Endothelial cell of umbilical vein (primary cell): ENCODE data around the gene ITGB1. TPM values are rescaled to one million over a fixed set of nuclear protein-coding genes. Genes with fewer than 3 reads are reported as not detected.

Source experiments
- BruUV-seq: library from RNA; stranded (reverse); fragments of 400-500 nt; replicated peaks from 2 replicates; lab custom pipeline; 2021; lab: Mats Ljungman, UMichigan
- CTCF ChIA-PET: fragments of 300-600, 350-600 bp; sonication (Branson Sonifier 250); formaldehyde crosslinking; loops from one replicate; lab custom pipeline; 2021; ENCODE audit warnings: antibody characterized with exemption, inconsistent platforms; lab: Charles Lee
- POLR2A ChIA-PET: fragments of 300-600, 350-600 bp; sonication (Branson Sonifier 250); formaldehyde crosslinking; loops from one replicate; lab custom pipeline; 2021; ENCODE audit warnings: antibody characterized with exemption, inconsistent platforms; lab: Charles Lee
- DNase-seq: peaks from one replicate; pipeline ENCODE4 v3.0.0-alpha.2; 2011; ENCODE audit warnings: low read depth, low spot score
- FAIRE-seq: peaks from 2 replicates; lab custom pipeline; 2011; peaks lifted over from hg19 to GRCh38; lab: Jason Lieb, UNC
- H2AFZ ChIP-seq: 2 replicates; pipeline ENCODE4 v1.6.0; 2012; ENCODE audit warnings: low read depth, low read length, control low read depth, inconsistent platforms
- H3K27ac ChIP-seq: 2 replicates; pipeline ENCODE4 v1.5.1; 2011; ENCODE audit warnings: low read depth, mild to moderate bottlenecking, control low read depth, low read length, moderate library complexity; ENCODE audit not compliant: insufficient read depth
- H3K27me3 ChIP-seq, 2 experiments: 2 replicates each; pipeline versions ENCODE4 v1.6.0 to v1.6.1; 2011; ENCODE audit warnings: low read length in 2 of 2, mixed read lengths in 1 of 2; ENCODE audit not compliant: control insufficient read depth in 2 of 2, insufficient read depth in 2 of 2
- H3K36me3 ChIP-seq, 2 experiments: 2 replicates in 1 of 2; 3 replicates in 1 of 2; pipeline ENCODE4 v1.5.1; 2011; ENCODE audit warnings: low read length in 2 of 2, mild to moderate bottlenecking in 1 of 2, moderate library complexity in 1 of 2; ENCODE audit not compliant: control insufficient read depth in 2 of 2, insufficient read depth in 2 of 2; ENCODE audit errors: extremely low read depth in 1 of 2
- H3K4me1 ChIP-seq: 3 replicates; pipeline ENCODE4 v1.5.1; 2011; ENCODE audit warnings: mild to moderate bottlenecking, low read length; ENCODE audit not compliant: control insufficient read depth, insufficient read depth; ENCODE audit errors: extremely low read depth
- H3K4me2 ChIP-seq: 2 replicates; pipeline ENCODE4 v1.6.1; 2011; ENCODE audit warnings: low read length, control low read depth, mixed read lengths; ENCODE audit not compliant: insufficient read depth
- H3K4me3 ChIP-seq, 3 experiments: fragments of 200-600 bp in 1 of 3; sonication (generic), shearing (Covaris generic) in 1 of 3; replicated peaks in 1 of 3; 2 replicates each; pipeline ENCODE4 v1.5.1; 2011 to 2016; ENCODE audit warnings: control low read depth in 3 of 3, low read length in 3 of 3, mild to moderate bottlenecking in 2 of 3, inconsistent platforms in 1 of 3, low read depth in 1 of 3, moderate library complexity in 1 of 3; ENCODE audit not compliant: insufficient read depth in 1 of 3
- H3K79me2 ChIP-seq: 2 replicates; pipeline ENCODE4 v1.6.0; 2012; ENCODE audit warnings: low read length, inconsistent platforms; ENCODE audit not compliant: control insufficient read depth, insufficient read depth
- H3K9ac ChIP-seq: replicated peaks from 2 replicates; pipeline ENCODE3; 2011; ENCODE audit warnings: low read length, control low read depth; ENCODE audit not compliant: insufficient read depth; ENCODE audit errors: extremely low read depth
- H3K9me1 ChIP-seq: replicated peaks from 3 replicates; pipeline ENCODE4 v1.6.0; 2011; ENCODE audit warnings: mild to moderate bottlenecking, low read length; ENCODE audit not compliant: control insufficient read depth, insufficient read depth; ENCODE audit errors: extremely low read depth
- H3K9me3 ChIP-seq: replicated peaks from 2 replicates; pipeline ENCODE4 v1.5.1; 2012; ENCODE audit warnings: low read length, inconsistent platforms; ENCODE audit not compliant: control insufficient read depth, insufficient read depth
- H4K20me1 ChIP-seq: replicated peaks from 2 replicates; pipeline ENCODE3; 2011; ENCODE audit warnings: mild to moderate bottlenecking, low read length; ENCODE audit not compliant: control insufficient read depth, insufficient read depth; ENCODE audit errors: extremely low read depth
- EZH2 ChIP-seq: IDR thresholded peaks from 2 replicates; pipeline ENCODE4 v1.6.1; 2012; ENCODE audit warnings: borderline replicate concordance, low read depth, mild to moderate bottlenecking, moderate library complexity, low read length, inconsistent platforms; ENCODE audit not compliant: severe bottlenecking
- FOS ChIP-seq: IDR thresholded peaks from 2 replicates; pipeline ENCODE4 v1.6.1; 2011; ENCODE audit warnings: mild to moderate bottlenecking, low read length, moderate library complexity, borderline replicate concordance; ENCODE audit not compliant: insufficient read depth
- GATA2 ChIP-seq: IDR thresholded peaks from 2 replicates; pipeline ENCODE4 v1.7.0; 2011; ENCODE audit warnings: low read depth, mild to moderate bottlenecking, moderate library complexity, mixed read lengths, low read length; ENCODE audit not compliant: insufficient read length, insufficient read depth
- JUN ChIP-seq: IDR thresholded peaks from 2 replicates; pipeline ENCODE4 v1.6.1; 2011; ENCODE audit warnings: borderline replicate concordance, low read depth; ENCODE audit not compliant: insufficient read length, insufficient read depth
- MAX ChIP-seq: IDR thresholded peaks from 2 replicates; pipeline ENCODE4 v1.6.1; 2011; ENCODE audit not compliant: insufficient read depth, insufficient read length
- MYC ChIP-seq: IDR thresholded peaks from one replicate; pipeline ENCODE4 v1.6.1; 2011; ENCODE audit warnings: mild to moderate bottlenecking, low read depth, low read length
- POLR2A ChIP-seq: IDR thresholded peaks from 2 replicates; pipeline ENCODE4 v1.6.1; 2012; ENCODE audit warnings: low read depth, mild to moderate bottlenecking, control low read depth, low read length
- POLR2AphosphoS5 ChIP-seq: IDR thresholded peaks from 2 replicates; pipeline ENCODE4 v1.6.1; 2012; ENCODE audit warnings: low read depth, mild to moderate bottlenecking, control low read depth, low read length, moderate library complexity; ENCODE audit not compliant: insufficient read depth
- dilution Hi-C: fragments of 300-500 bp; cut with MboI; formaldehyde crosslinking; loops from one replicate; pipeline ENCODE4 v1.15.0; 2019; ENCODE audit warnings: low sequenced_read_pairs; ENCODE audit not compliant: extremely low pct_ligation_motif_present
- intact Hi-C: fragments of 100-400 bp; cut with micrococcal nuclease; formaldehyde crosslinking; loops from one replicate; pipeline ENCODE4 v1.10.0; 2022
- polyA plus RNA-seq, 4 experiments: library from polyadenylated mRNA; depleted of rRNA in 3 of 4; stranded (reverse) in 3 of 4; unstranded in 1 of 4; fragments of >200 nt; gene quantifications; 2 replicates each; pipeline versions ENCODE4 v1.2.1 to v1.2.3, GENCODE V29; 2011 to 2012; ENCODE audit warnings: missing spikeins in 1 of 4
- total RNA-seq: library from RNA; stranded (reverse); gene quantifications from 2 replicates; pipeline ENCODE4 v1.2.3, GENCODE V29; 2021
- TF ChIP-seq, protein P1 (sequence below), 2 donors: IDR thresholded peaks; 1 replicate in 1 of 2; 2 replicates in 1 of 2; pipeline ENCODE4 v1.5.1; 2011; ENCODE audit warnings: low read length in 2 of 2, mild to moderate bottlenecking in 2 of 2, moderate library complexity in 2 of 2, control low read depth in 1 of 2, inconsistent platforms in 1 of 2, low read depth in 1 of 2; ENCODE audit not compliant: insufficient read depth in 1 of 2; ENCODE audit errors: extremely low read depth in 1 of 2

ITGB1 gene
- total and polyA plus RNA-seq, 2 donors (not counting 3 experiments of a cell fraction or from before 2014, with no cell fraction given): 424 to 1,147 TPM

DNA sequence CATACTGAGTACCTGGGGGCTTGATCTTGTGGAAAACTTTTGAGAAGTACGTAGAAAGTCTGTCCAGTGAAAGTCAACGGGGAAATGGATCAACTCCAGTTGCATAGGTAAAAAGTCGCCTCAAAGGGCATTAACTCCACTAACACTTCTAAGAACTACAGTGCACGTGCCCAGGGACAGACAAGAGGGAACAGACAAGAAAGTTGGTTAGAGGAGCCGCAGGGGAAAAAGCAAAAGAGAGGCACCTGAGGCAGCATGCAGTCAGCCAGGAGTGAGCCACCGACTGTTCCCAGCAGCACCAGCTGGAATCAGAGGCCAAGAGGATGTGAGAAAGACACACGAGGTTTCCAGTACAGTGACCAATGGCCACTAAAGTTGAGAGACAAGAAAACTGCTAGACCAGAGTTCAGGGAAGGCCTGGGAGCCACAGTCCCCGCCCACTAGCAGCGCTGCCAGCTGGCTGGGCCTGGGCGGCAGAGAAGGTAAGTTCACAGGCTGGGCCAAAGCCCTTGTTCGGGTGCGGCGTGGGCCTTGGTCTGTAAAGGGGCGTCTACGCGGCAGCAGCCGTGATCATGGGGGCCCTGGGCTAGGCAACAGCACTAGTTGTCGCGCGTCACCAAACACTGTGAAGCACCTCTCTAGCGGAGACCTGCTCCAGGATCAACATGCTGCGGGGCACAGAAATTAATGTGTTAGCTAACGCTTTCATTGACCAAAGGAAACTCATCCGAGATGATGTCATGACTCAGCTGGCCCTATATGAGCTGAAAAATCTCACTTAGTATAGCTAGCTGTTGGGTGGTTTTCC, 14.0 kb downstream of the ITGB1 start:
- CTCF ChIA-PET: interaction anchor here (1.0 to 1.4 kb wide), 3 partner anchors 8 to 65 kb away, joined by 3 to 4 read pairs (median 3); no protein-coding TSS in a partner anchor
- H3K27me3 ChIP-seq: no peaks in the 10 kb centered on the region
- BruUV-seq: no TSS peak
- no peak overlapping the region for H3K4me2 ChIP-seq
- TF ChIP-seq JUN: no peak
- TF ChIP-seq POLR2AphosphoS5: no peak
- TF ChIP-seq FOS: no peak
- no peak for TF ChIP-seq GATA2
- no peak for TF ChIP-seq MAX
- no peak for TF ChIP-seq POLR2A
- no peak for TF ChIP-seq MYC
- no peak for TF ChIP-seq EZH2
- TF ChIP-seq, protein P1, sequence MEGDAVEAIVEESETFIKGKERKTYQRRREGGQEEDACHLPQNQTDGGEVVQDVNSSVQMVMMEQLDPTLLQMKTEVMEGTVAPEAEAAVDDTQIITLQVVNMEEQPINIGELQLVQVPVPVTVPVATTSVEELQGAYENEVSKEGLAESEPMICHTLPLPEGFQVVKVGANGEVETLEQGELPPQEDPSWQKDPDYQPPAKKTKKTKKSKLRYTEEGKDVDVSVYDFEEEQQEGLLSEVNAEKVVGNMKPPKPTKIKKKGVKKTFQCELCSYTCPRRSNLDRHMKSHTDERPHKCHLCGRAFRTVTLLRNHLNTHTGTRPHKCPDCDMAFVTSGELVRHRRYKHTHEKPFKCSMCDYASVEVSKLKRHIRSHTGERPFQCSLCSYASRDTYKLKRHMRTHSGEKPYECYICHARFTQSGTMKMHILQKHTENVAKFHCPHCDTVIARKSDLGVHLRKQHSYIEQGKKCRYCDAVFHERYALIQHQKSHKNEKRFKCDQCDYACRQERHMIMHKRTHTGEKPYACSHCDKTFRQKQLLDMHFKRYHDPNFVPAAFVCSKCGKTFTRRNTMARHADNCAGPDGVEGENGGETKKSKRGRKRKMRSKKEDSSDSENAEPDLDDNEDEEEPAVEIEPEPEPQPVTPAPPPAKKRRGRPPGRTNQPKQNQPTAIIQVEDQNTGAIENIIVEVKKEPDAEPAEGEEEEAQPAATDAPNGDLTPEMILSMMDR (IDR thresholded peaks at IDR 0.05; ENCODE audit: extremely low read depth in 1 of 2, insufficient read depth in 1 of 2, low read depth in 1 of 2, low read length in 2 of 2): no peak
- peaks cover 22% of the 10 kb centered on the region for H4K20me1 ChIP-seq
- H2AFZ ChIP-seq: no peak overlapping the region
- POLR2A ChIA-PET: no interaction called here
- H3K9me3 ChIP-seq: no peaks in the 10 kb centered on the region
- peaks cover 0 to 5% of the 10 kb centered on the region in 2 experiments for H3K36me3 ChIP-seq
- H3K27ac ChIP-seq: no peak overlapping the region
- dilution Hi-C loops: no loop called here
- peaks cover 36% of the 10 kb centered on the region for H3K4me1 ChIP-seq
- no peak overlapping the region for H3K9ac ChIP-seq
- intact Hi-C loops: no loop called here
- H3K9me1 ChIP-seq: no peaks in the 10 kb centered on the region
- H3K79me2 ChIP-seq: peaks cover 99% of the 10 kb centered on the region
- DNase-seq (no peak), FAIRE-seq (no peak)
- no peak overlapping the region for H3K4me3 ChIP-seq
